H1 (cell line): Measurements from ENCODE around the gene NTRK2.

Source experiments
- CREB1 ChIP-seq: IDR thresholded peaks from 2 replicates; pipeline ENCODE4 v1.6.1; 2012; ENCODE audit warnings: inconsistent platforms
- EP300 ChIP-seq, 2 experiments: IDR thresholded peaks; 1 replicate in 1 of 2; 2 replicates in 1 of 2; pipeline ENCODE4 v1.6.1; 2011 to 2012; ENCODE audit warnings: low read depth in 2 of 2, low read length in 2 of 2, mild to moderate bottlenecking in 2 of 2, borderline replicate concordance in 1 of 2, inconsistent platforms in 1 of 2, moderate library complexity in 1 of 2
- EZH2 ChIP-seq: fragments of 200-600 bp; sonication (generic); IDR thresholded peaks from 2 replicates; pipeline ENCODE4 v1.7.1; 2012; ENCODE audit warnings: low read depth, mild to moderate bottlenecking, moderate library complexity, low read length, inconsistent platforms; ENCODE audit not compliant: severe bottlenecking
- JUND ChIP-seq: IDR thresholded peaks from 2 replicates; pipeline ENCODE4 v1.6.1; 2011; ENCODE audit warnings: mild to moderate bottlenecking, improper control_type of control experiment, low read length
- TF ChIP-seq, protein P1 (sequence below), 3 experiments: IDR thresholded peaks; 1 replicate in 2 of 3; 2 replicates in 1 of 3; pipeline versions ENCODE4 v1.5.1 to v1.6.1; 2011; ENCODE audit warnings: low read length in 3 of 3, mild to moderate bottlenecking in 3 of 3, inconsistent platforms in 2 of 3, low read depth in 1 of 3, moderate library complexity in 1 of 3; ENCODE audit not compliant: insufficient read depth in 1 of 3; ENCODE audit errors: control extremely low read depth in 1 of 3
- TF ChIP-seq, protein P2 (sequence below): IDR thresholded peaks from 2 replicates; pipeline ENCODE4 v1.6.1; 2012; ENCODE audit warnings: inconsistent platforms

GRCh38 chr9:84959339-84959738, 289.8 kb downstream of the NTRK2 start:
- no peak for TF ChIP-seq CREB1
- TF ChIP-seq, protein P1, sequence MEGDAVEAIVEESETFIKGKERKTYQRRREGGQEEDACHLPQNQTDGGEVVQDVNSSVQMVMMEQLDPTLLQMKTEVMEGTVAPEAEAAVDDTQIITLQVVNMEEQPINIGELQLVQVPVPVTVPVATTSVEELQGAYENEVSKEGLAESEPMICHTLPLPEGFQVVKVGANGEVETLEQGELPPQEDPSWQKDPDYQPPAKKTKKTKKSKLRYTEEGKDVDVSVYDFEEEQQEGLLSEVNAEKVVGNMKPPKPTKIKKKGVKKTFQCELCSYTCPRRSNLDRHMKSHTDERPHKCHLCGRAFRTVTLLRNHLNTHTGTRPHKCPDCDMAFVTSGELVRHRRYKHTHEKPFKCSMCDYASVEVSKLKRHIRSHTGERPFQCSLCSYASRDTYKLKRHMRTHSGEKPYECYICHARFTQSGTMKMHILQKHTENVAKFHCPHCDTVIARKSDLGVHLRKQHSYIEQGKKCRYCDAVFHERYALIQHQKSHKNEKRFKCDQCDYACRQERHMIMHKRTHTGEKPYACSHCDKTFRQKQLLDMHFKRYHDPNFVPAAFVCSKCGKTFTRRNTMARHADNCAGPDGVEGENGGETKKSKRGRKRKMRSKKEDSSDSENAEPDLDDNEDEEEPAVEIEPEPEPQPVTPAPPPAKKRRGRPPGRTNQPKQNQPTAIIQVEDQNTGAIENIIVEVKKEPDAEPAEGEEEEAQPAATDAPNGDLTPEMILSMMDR (IDR thresholded peaks at IDR 0.05; ENCODE audit: control extremely low read depth in 1 of 3, insufficient read depth in 1 of 3, low read depth in 1 of 3, low read length in 3 of 3), result no peak
- no peak for TF ChIP-seq EP300 (IDR thresholded peaks at IDR 0.05; ENCODE audit: borderline replicate concordance in 1 of 2, low read depth in 2 of 2, low read length in 2 of 2)
- TF ChIP-seq EZH2, result no peak
- TF ChIP-seq JUND, result no peak
- TF ChIP-seq, protein P2, sequence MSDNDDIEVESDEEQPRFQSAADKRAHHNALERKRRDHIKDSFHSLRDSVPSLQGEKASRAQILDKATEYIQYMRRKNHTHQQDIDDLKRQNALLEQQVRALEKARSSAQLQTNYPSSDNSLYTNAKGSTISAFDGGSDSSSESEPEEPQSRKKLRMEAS, result no peak
